GM12891 (cell line): Measurements from ENCODE around the gene CHRNA4.

Experiments used
- PAX5 ChIP-seq: IDR thresholded peaks from 2 replicates; pipeline ENCODE4 v1.6.1; 2011; ENCODE audit warnings: low read length, moderate library complexity, mild to moderate bottlenecking; ENCODE audit not compliant: insufficient read depth, severe bottlenecking
- POLR2A ChIP-seq: IDR thresholded peaks from 2 replicates; pipeline ENCODE4 v1.6.1; 2011; ENCODE audit warnings: low read depth, low read length, control low read depth
- POLR2AphosphoS5 ChIP-seq: IDR thresholded peaks from 2 replicates; pipeline ENCODE4 v1.6.1; 2011; ENCODE audit warnings: low read depth, low read length, control low read depth
- POU2F2 ChIP-seq: IDR thresholded peaks from 2 replicates; pipeline ENCODE4 v1.6.1; 2011; ENCODE audit warnings: low read depth, mild to moderate bottlenecking, control low read depth, low read length, moderate library complexity
- SPI1 ChIP-seq: IDR thresholded peaks from 2 replicates; pipeline ENCODE4 v1.6.1; 2011; ENCODE audit warnings: low read depth, low read length, control low read depth
- TAF1 ChIP-seq: IDR thresholded peaks from 2 replicates; pipeline ENCODE4 v1.6.1; 2011; ENCODE audit warnings: low read depth, low read length, control low read depth

DNA sequence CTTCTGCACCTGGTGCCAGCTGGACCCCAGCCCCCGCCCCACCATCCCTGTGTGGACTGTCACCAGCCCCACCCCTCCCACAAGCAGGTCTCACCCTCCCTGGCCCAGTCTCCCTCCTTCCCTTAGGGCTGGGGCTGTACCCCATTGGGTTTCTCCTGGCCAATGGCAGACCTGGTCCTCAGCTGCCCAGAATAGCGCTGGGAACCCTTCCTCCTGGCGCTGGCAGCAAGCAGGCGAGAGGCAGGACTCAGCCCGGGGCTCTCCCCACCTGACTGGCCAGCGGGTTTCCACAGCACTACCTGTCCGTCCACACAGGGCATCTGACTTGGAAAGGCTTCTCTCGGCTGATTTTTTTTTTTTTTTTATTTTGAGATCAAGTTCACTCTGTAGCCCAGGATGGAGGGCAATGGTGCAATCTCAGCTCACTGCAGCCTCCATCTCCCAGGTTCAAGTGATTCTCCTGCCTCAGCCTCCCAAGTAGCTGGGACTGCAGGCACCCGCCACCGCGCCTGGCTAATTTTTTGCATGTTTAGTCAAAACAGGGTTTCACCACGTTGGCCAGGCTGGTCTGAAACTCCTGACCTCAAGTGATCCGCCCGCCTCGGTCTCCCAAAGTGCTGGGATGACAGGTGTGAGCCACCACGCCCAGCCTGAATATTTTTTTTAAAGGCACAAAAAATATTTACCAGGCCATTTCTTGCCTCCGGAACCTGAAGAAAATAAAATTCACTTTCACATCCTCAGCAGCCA, 21.6 kb upstream of the CHRNA4 start:
- TF ChIP-seq POLR2A (no peak), POLR2AphosphoS5 (no peak), TAF1 (no peak), PAX5 (no peak), SPI1 (no peak), POU2F2 (no peak)
